Measurements from ENCODE around the gene LY6G6C.

LY6G6C gene

DNA sequence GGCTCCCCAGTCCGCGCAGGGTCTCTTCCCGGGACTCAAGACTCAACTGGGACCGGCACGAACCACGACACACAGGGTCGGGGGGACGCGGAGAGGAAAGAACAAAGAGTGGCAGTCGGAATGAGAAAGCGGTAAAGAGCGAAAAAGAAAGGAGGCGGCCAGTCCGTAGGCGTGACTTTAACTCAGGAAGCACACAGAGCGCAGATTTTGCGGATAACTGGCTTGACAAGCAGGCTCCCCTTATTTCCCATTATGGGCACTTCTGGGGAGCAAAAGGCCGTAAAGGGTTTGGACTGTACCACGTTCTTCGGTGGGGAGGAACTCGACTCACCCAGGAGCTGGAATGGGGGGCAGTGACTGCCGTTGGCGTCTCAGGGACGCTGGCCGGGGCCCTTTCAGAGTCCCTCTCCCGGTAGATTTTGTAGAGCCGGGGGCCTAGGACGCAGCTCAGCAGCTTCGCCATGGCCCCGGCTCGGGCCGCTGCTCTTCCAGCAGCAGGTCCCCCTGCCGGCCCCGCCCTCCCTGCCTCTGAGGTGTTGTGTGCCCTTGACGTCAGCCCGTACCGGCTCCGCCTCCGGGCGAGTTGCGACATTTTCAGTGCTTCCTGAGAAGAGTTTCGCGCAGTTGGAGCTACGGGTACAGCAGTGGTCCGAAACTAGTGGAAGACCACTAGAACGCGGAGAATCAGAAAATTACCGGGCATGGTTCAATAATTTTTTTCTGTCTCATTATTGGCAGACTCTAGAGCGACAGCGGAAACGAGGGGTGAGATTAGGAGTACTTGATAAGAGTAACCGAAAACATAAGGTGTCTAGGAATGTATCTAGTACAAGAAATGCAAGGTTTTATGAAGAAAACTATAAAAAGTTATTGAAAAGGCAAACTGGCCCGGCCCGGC, 18.5 kb downstream of the LY6G6C start, which contains the start of gene ABHD16A:
Gene ABHD16A, minus strand, starts transcription at position 506 of the 898 bp plus-strand sequence. Its CDS starts 43 bp downstream, at position 463.
- peak; percentile 96 for DNase-seq

DNA sequence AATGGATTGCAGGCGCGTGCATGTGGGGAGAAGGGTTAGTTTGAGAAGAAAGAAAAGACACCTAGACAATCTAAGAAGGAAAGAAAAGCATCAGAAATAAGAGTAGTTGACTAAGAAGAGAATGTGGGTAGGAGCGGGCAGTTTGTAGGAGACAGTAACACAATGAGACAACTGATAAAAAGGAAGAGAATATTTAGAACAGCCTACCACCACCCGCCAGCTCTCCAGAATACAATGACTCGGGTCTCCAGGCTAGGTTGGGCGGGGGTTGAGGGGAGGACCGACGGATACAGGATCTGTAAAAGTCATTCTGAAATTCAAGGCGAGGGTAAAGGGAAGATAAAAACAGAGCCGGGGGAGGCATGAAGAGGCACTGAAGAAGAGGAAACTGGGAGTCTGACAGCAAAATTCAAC, 19.1 kb downstream of the LY6G6C start:
- DNase-seq = no peak

DNA sequence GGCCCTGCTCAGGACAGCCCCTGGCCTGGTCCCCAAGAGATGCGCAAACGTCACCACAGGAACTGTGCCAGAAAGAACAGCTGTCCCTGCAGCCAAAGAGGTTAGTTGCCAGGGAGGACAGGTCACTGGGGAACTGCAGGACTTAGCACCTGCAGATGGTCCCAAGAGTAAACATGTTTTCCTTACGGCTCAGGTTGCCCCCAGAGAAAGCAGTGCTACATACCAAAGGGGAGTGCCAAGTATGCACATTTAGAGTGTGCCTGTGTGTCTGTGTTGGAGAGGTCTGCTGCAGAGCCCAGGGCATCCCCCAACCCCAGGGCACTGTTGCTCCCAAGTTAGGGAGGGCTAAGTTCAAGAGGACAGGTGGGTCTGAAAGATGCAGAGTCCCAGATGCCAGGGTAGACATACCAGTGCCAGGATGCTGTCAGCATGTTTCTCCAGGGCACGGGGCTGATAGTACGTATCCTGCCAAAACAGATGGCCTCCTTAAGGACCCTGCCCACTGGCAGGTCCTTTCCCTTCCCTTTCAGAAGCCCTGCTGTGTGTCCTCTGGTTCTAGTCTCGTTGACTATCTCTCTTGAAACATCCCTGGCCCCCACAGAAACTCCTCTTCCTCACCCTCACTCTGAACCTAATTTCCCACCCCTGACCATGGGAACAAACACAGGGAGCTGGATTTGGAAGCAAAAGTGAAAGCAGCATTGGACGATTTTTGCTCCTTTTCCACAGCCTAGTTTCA, 19.7 kb downstream of the LY6G6C start:
- DNase-seq = no peak

DNA sequence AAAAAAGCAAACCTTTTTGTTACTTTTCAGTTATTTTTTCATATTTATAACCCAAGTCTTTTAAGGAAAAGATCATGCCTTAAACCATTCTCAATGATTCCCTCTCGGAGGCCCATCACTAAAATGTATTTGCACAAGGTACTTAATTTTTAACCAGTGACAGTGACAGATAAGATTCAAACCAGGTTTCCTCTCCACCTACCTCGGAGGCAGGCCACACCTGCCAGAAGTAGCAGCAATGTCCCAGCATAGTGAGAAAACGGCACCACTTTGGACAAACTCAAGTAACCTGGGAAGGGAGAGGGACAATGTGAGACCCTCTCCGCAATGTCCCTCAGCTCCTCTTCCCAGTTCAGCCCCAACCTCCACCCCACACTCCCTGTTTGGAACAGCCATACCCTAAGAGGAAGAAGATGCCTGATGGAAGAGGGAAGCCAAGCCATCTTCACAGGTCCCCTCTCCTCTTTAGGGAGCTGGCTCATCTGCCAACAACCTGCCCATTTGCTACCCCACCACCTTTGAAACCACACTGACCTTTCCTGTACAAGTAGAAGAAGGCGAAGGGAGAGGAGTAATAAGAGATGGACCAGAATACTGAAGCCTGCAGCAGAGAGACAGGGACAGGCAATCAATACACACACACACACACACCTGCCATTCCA, 20.7 kb downstream of the LY6G6C start:
- DNase-seq = no peak

DNA sequence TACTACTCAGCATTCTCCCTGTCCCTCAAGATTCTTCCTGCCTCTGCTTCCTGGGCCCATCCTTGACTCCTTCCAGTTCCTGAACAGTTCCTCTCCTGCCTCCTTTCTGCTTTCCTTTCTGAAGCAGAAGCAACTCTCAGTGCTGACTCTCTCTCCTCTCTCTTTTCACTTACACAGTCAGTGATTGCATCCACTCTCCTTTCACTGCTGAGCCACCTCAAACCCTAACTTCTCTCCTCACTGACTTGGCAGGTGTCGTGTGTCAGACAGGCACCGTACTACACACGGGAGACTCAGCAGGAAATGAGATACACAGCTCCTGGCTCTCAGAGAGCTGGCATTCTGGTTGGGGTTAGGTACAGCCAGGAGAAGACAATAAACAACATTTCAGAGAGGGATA, 24.0 kb downstream of the LY6G6C start:
- DNase-seq = no peak

DNA sequence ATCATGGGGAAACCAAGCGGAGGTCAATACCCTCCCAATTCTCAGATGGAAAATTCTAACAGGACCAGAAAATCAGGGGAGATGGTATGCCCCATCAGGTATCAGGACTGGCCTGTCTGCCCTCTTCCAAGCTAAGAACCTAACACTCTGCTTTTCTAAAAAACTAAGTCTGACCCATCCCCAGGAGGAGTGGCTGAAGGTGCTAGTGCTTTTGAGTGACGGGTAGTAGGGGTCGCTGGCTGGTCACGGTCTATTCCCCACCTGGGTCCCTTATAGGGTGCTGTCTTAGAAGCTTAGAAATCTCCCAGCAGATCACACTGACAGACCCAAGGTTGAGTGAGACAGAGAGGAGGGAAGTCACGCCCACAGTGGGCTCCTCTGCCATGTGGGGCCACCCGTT, 28.0 kb downstream of the LY6G6C start:
- no peak for DNase-seq

DNA sequence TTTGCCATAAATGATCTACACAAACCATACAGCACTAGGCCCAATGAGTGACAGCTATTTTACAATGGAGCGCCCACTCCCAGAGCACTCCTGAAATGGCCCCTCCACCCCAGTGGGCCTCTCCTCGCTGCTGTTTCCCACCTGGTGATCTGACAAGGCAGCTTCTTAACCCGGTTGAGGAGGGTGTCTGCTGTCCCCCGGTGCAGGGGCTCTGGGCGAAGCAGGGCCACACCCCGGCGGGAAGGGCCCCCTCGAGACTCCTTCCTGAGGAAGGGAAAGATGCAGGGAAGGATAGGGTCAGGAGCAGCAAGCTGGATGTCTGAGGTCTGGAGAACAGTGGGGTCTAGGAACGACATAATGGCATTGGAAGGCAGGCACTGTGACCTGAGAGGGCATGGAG, 28.7 kb downstream of the LY6G6C start:
- no peak for DNase-seq

DNA sequence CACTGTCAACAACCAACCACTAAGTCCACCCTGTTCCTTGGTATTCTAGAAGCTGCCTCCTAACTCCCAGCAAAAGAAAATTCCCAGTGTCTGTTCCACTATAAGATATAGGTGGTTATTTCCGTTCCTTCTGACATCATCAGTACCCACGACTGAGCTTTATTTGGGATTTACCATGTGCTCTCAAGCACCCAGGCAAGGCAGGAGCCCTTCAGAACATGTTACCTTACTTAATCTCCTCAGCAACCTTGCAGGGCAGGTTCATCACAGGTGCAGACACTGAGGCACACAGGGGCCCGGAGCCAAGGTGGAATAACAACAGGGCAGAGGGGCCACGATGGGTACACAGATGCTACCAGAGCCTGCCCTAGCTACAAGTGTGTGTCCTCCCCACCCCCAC, 29.2 kb downstream of the LY6G6C start:
- DNase-seq = no peak

DNA sequence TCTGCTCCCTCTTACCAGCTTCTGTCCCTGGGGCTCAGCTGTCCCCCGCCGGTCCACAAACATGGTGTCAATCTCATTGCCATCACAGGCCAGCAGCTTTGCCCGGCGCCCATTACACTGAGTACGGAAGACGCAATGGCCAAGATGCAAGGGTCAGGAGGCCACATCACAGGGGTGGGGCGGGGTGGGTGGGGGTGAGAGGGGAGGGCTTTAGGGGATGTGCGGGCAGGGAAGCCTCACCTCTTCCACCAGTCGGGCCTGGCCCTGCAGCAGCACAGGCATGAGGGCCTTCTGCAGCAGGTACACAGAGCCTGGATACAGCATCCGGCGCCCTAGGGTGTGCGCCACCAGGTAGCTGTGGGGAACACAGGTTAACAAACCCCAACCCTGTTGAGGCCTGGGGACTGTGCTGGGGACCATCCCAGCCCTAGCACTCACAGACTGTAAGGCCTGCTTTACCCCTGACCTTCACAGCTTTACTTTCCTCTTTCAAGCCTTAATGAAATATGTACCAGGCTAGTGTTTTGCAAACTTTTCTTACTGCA, 29.9 kb downstream of the LY6G6C start:
- DNase-seq = no peak

DNA sequence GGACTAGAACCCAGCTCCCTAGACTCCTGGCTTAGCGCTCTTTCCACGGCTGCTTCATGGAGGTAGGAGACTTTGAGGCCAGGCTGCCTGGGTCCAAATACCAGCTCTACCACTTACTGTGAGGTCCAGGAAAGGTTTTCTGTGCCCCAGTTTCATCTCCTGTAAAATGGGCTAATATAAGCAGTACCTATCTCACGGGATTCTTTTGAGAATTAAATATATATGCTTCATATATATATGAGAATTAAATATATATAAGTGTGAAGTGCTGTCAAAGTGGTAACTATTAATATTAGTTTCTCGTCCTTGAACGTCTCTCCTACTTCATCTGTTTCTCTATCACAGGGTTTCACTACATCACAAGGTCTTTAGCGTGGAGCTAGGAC, 30.5 kb downstream of the LY6G6C start:
- DNase-seq = no peak

DNA sequence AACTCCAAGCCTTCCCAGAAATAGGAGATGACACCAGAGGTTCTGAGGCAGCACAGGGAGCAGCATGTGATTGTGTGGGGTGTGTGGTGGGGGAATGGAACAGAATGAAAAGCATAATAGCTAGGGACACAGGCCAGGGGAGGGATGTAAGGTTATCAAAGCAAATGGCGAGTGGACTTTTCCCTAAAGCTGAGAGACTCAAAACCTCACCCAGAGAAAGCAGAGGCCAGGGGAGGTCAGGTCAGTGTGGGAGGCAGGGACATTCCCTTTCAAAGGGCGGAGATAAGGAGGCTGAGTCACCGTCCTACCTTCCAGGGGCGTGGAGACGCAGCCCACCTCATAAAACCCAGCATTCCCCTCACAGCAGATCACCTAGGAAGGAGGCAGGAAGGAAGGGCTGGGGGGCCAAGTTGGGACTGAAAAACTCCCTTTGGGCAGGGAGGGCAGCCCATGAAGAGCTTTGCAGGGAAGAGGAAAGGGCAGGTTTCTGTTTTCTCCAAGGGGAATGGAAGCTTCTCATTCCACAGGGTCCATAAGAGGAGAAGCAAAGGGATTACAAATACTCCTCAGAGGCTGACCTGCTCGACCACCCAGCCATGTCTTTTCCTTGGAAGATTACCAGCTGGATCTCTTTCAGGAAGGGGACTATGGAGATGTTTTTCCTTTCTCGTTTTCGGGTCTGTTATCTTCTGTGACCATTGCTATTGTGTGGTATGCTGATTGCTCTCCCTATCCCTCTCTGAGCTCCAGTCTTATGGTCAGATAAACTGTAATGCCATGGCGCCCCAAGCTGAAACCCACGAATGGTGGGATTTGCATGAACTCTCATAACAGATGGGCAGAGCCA, 31.1 kb downstream of the LY6G6C start:
- DNase-seq = no peak

DNA sequence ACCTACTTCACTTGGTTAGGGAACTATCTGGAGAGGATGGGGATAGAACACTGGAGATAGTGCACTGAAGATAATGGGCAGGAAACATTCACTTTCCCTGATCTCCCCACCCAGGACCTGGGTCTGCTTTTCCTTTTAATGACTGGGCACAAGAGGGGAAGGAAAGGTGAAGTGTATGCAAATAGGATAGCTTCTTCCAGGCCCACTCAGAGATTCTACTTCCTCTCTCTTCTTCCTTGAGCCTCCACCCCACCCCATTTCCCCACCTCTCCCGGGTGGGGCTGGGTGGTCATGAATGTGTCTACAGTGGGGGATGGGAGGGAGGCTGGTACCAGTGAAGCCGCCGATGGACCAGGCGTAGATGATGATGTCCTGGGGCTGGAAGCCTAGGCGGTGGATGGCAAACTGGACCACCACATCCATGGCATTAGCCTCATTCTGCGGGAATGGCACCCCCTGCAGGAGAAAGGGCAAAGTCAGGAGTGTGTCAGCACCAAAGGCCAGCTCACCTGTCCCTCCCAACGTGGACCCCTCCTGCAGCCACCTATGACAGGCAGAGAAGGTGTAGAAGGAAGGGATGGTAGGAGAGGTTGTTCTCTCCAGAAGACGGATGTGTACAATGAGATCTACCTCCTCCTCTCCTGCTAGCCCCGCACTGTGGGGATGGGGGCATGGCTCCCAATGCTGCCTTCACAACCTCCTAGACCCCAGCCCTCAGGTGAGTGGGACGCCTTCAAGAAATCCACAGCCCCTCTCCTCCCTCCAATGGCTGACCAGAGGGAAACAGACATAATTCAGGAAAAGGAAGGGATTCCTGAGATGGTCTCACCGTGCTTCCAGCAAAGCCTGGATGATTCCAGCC, 32.1 kb downstream of the LY6G6C start:
- no peak for DNase-seq

DNA sequence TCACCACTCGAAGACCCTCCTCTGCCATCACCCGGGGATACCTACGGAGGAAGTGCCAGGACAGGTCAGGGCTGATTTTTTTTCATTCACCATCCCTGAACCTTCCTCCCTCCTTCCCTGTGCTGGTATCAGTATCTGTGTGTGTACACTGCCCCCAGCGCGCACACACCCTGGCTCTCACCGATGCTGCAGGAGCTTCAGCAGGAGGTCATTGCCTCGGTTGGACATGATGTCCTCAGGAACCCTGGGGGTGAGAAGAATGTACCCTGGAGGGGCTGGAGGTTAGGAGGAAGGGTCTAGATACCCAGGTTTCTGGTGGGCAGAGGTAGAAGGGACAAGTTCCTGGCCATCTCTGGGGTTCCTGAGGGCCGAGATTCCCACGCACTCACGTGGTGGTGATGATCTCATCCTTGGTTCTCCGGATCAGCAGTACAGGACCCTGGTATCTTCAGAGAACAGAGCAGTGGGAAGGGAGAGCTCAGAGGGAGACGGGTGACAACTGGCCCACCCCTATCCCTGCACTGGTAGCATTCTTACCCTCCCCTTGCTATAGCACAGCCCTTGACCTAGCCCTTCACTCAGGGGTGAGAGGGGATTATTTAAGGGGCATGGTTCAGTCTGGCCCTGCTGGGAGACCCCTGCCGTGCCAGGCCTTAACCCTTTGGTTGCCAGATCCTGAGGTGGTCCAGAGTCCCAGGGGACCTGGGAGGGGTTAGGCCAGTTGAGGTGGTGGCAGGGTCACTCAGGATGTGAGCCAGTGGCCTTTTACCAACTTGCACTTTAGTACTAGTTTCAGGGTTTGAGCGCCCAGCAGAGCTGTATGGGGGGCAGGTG, 33.5 kb downstream of the LY6G6C start:
- DNase-seq = no peak

DNA sequence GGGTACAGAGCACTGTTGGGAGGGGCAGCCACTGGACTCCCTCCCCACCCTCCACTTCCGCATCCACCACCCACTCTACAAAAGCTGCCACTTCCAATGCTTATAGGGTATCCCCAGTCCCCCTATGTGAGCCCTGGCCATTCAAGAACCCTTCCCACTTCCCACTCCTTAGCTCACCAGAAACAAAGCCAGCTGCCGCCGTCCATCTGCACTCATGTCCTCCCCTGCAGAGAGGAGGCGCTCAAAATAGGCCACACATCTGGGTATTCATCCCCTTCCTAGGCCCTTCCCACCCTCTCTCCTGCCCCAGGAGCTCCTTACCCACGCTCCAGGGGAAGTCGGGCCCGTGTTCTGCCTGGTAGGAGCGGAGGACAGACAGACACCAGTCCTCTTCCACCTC, 34.2 kb downstream of the LY6G6C start:
- DNase-seq = no peak

DNA sequence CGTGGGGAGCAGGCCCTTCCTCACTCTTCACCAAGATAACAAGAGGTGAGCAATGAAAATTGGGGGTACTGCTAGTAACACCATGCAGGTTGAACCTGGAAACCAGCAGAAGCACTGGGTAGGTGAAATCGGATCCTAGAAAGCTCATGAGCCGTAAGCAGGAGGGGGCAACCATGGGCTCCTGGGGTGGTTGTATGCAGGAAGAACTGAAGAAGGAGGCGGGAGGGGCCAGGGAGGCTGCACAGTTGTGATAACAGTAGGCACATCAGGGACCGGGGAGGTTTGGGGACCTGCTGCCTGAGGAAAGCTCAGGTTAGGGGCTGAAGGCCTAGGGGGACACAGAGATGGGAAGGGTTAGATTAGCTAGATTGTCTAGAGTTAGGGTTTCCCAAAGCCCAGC, 35.1 kb downstream of the LY6G6C start:
- DNase-seq = no peak

DNA sequence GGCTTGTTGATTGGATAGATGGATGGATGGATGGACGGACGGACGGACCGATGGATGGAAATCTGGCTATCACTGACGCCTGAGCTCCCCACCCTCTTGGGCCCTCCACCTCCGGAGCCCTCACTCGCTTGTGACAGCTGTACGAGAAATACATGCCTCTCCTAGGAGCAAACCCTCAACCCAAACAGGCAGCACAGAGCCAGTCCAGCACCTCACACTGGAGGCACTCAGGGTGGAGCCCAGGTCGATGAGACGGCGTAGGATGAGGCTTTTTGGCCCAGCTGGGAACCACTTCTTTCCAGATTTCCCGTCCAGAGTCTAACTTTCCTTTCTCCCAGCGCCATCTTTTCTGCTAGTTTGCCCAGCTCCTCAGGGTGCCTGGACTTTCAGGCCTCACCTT, 38.0 kb downstream of the LY6G6C start:
- no peak for DNase-seq

DNA sequence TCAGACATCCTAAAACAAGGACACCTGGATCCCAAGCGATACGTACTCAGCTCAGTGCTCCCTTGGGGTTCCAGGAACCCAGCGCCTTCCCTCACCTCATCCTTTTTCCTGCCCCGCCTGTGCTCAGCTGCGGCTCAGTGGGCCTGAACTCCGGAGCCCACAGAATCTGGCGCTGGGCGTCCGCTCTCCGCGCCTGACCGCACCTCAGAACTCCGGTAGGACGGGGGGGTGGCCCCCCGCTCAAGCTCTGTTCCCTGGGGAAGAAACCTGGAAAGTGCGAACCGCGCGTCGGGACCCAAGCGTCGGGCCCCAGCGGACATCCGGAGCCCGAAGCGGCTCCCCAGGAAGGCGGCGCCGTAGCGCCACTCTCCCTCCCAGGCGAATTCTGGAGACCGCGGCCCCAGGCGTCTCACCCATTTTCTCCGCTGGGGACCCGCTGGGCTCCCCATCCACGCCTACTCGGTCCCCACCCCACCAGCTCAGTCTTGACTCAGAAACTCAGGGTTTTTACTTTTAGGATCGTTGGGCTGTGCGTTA, 40.3 kb downstream of the LY6G6C start:
- DNase-seq = no peak

DNA sequence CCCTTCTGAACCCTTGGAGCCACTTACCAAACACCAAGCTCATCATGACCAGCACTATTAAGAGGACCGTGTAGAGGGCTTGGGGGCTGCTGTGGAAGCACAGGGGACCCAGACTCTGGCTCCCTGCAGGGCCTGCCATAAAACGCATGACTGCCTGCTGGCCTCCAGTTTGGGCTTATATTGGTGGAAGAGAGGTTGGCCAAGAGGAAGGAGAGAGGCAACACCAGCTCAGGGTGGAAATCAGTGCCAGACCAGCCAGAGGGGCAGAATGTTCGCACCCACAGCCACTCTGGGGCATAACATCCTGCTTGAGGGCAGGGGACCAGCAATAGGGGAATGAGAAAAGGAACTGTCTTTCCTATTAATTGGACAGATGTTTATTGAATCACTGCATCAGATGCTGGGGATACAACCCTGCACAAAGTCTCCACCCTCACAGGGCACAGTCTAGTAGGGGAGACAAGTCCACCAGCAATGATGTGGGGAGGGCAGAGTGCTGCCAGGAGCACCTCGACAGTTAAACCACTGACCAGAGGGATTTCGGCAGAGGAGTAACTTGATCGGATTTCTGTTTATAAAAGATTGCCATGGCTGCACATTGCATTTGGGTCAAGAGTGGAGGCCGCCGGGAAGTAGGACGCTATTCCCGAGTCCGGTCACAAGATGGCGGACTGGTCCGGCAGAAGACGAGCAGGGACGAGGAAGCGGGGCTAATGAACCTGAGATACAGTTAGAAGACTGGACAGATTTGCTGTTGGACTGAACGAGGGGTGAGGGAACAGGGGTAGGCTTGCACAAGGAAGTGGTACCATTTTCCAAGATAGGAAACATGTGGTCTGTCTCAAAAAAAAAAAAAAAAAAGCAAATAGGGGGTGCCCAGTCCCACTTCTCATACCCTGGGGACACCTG, 41.1 kb downstream of the LY6G6C start, which contains the start of gene LY6G5C:
Gene LY6G5C, minus strand, starts transcription at position 842 of the 909 bp plus-strand sequence. Its CDS starts 694 bp downstream, at position 148.
- DNase-seq = no peak

DNA sequence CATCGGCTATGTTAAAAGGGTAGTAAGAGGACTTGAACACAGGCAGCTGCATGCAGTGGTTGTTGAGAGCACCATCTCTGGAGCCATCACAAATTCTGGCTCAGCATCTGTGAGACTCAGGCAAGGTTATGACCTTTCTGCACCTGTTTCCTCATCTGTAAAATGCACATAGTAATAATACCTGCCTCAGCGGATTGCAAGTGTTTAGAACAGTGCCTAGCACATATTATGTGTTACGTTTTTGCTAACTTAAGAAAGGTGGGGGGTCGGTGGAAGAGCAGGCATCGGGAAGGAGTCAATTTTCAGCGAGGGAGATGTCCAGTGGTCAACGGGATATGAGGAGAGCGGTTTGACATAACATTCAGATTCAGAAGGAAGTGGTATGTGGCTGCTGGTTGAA, 43.6 kb downstream of the LY6G6C start:
- no peak for DNase-seq

Measured in NCI-H1048 (cell line).